HG03066 (cell line): ENCODE results near the gene ACOT12.

ENCODE experiments used
- ATAC-seq: cut with Tn5 transposase; IDR thresholded peaks from one replicate; pipeline ENCODE4 v1.9.1; 2021; ENCODE audit warnings: low read depth; ENCODE audit not compliant: unreplicated experiment

ACOT12 gene

DNA sequence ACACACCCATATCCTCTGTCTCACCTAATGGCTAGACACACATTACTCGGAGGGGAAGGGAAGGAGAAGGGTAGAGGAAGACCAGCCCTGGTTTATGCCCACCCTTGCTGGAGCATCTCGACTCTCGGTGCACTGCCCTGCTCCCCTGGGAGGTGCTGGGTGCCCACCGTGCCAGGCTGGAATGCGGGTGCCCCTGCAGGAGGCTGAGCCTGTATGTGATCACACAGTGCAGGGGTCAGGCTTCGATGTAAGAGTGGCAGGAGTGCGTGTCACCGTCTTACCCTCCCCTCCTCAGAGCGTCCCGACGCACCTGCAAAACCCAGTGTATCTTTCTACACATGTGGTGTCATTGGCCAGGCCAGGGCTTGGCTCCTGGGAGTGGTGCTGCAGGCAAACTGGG, 7.3 kb upstream of the ACOT12 start:
- ATAC-seq, result no peak

- no peak for ATAC-seq
Observed at GRCh38 chr5:81400375-81400774, 6.4 kb upstream of the ACOT12 start.

- ATAC-seq, result no peak
Observed at GRCh38 chr5:81398741-81399140, 4.8 kb upstream of the ACOT12 start.

DNA sequence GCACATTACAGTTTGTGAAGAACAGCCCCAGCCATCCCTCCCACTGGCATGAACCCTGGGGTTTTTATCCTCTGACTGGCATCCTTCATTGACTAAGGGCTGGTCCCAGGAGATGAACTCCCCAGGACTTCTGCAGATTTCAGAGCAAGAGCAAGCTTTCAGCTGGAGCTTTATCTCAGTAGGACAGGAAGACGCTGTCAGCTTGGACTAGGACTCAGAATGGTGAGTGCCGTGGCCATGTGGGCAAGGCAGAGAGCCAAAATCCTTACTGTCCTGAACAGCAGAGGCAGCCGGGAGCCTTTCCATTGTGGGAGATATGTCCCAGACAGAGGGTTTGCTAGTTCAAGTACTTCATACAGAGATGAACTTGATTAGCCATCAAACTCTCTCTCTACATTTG, 3.2 kb upstream of the ACOT12 start:
- ATAC-seq, result no peak

DNA sequence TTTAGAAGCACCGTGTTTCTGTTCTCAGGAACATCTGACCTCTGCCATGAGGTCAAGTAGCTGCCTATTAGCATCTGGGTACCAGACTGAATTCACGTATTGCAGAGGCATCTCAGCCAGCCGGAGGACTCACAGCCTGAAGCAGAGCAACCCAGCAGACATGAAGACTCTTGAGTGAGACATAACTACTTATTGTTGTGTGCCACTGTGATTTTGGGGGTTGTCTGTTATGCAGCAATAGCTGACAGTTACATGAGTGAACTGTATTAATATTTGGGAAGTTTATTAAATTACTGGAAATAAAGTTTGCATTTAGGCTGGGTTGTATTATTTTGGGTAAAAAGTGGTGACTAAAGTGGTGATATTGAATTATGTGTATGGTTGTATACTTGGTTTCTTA, 1.3 kb upstream of the ACOT12 start:
- no peak for ATAC-seq

DNA sequence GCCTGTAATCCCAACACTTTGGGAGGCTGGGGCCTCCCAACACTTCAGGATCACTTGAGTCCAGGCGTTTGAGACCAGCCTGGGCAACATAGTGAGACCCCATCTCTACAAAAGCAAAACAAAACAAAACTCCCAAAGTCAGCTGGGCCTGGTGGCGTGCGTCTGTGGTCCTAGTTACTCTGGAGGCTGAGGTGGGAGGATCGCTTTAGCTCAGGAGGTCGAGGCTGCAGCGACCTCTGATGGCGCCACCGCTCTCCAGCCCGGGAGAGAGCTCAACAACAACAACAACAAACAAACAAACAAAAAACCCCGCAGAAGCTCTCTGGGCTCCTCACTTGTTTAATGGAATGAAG, 528 bp downstream of the ACOT12 start:
- no peak for ATAC-seq

GRCh38 chr5:81389025-81389424, 4.9 kb downstream of the ACOT12 start:
- ATAC-seq, result no peak

DNA sequence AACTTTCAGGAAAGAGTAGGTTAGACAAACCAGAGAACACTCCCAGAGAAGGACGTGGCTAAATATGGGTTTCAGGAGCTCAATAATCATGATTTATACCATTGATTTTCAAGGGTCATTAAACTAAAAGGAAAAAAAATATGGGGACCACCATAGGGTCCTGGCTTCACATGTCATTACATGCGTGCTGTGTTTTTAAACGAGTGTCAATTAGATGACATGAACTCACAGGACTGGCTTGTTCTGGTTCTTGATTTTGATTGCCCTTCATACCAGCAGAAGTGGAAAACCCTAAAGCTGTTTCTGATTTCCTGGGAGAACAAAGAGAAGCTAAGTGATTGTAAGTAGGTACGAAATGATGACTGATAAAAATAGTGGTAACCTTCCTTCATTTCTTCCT, 5.8 kb downstream of the ACOT12 start:
- no peak for ATAC-seq

DNA sequence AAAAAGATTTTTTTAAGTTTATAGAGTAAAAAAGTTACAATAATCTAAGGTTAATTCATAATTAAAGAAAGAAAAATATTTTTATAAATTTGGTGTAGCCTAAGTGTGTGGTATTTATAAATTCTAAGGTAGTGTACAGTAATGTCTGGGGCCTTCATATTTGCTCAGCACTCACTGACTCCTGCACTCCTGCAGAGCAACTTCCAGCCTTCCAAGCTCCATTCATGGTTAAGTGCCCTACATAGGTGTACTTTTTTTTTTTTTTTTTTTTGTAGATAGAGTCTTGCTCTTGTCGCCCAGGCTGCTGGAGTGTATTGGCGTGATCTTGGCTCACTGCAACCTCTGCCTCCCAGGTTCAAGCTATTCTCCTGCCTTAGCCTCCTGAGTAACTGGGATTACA, 10.1 kb downstream of the ACOT12 start:
- ATAC-seq, result no peak

DNA sequence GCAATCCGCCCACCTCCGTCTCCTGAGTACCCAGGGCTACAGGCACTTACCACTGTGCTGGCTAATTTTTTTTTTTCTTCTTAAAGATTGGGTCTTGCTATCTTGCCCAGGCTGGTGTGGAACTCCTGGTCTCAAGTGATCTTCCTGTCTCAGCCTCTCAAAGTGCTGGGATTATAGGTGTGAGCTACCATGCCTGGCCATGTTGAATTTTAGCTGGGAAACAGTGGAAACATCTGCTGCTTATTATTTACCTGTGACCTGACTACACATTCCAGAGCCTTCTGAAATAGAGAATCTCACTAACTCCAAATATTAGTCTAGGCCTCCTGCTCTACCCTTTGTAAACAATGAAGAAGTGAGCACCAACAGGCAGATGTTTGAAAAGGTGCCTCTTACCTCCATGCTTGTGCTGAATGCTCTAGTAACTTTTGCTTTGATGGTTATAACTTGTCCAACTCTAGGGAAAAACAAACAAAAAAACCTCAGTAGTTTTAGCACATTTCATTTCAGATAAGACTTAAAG, 22.5 kb downstream of the ACOT12 start:
- no peak for ATAC-seq

DNA sequence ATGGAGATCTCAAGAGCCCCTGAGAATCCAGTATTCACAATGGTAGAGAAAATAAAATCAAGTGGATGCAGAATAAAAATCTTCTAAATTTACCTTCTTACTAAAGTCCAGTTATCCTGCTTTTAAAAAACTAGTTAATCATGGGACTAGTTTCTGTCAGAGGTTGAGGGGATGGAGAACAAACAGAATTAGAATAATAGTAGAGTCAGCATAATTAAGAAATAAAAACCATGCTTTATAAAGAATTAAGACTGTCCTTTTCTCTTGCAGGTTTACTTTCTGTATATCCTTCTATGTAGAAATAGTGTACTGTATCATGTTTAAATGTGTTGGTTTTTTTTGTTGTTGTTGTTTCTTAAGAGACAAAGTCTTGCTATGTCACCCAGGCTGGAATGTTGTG, 23.0 kb downstream of the ACOT12 start:
- ATAC-seq, result no peak

DNA sequence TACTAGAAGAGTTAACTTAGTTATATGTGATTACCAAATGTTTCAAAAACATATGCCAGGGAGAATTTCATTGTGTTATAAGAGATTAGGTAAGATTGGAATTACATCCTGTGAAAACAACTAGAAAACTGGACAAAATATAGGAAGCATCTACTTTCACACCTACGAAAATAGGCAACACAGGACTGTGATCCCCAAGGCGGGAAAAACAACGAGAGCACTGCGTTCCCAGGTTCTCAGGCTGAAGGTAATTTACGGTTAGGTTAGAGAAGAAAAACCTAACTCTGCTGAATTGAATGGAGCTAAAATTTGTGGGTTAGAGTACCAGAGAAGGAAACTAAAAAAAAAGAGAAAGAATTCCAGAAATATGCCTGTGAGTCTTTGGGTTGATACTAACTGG, 28.4 kb downstream of the ACOT12 start:
- ATAC-seq, result no peak

- no peak for ATAC-seq
Observed at GRCh38 chr5:81363093-81363871, 30.7 kb downstream of the ACOT12 start.

DNA sequence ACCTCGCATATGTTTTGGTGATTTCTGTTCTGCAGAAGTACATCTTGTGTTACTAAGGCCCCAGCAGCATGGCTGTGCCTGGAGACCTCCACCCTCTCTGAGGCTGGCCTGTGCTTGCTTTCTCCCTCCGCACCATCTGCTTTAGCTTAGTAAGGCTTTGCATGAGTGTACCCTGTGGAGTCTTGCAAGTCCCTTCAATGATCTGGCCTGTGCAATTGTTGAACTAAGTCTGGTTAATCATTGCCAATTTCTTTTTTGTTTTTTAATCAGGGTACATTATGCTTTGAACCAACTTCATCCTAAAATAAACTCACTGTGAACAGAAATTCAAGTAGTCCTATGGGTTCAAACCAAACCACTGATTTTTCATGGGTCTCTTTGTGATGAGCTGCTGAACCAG, 32.3 kb downstream of the ACOT12 start:
- no peak for ATAC-seq

DNA sequence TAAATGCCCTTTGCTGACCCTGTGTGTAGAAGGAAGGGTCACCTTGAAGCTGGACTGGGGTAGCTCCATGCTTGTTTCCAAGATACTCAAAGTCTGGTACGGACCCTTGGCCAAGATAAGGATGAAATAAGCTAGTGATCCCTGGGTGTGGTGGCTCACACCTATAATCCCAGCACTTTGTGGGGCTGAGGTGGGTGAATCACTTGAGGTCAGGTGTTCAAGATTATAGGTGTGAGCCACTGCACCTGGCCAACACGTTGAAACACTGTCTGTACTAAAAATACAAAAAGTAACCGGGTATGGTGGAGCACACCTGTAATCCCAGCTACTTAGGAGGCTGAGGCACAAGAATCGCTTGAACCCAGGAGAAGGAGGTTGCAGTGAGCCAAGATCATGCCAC, 33.3 kb downstream of the ACOT12 start:
- no peak for ATAC-seq

DNA sequence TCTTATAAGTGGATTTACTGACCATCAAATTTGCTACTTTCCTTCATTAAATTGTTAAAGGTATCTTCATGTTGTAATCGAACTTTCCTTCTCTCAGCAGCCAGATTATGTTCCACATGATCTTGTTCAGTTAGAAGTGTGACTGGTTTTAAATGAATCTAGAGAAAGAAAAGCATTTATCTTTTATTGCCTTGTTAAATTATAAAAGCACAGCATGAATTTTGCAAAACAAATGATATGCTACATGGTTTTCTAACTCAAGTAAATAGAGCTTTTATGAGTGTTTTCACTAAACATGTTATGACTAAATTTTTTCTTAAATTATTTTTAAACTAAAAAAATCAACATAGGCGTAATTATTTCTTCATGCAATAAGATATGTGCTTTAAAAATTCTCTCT, 34.1 kb downstream of the ACOT12 start:
- no peak for ATAC-seq

GRCh38 chr5:81359108-81359507, 34.8 kb downstream of the ACOT12 start:
- ATAC-seq, result no peak

DNA sequence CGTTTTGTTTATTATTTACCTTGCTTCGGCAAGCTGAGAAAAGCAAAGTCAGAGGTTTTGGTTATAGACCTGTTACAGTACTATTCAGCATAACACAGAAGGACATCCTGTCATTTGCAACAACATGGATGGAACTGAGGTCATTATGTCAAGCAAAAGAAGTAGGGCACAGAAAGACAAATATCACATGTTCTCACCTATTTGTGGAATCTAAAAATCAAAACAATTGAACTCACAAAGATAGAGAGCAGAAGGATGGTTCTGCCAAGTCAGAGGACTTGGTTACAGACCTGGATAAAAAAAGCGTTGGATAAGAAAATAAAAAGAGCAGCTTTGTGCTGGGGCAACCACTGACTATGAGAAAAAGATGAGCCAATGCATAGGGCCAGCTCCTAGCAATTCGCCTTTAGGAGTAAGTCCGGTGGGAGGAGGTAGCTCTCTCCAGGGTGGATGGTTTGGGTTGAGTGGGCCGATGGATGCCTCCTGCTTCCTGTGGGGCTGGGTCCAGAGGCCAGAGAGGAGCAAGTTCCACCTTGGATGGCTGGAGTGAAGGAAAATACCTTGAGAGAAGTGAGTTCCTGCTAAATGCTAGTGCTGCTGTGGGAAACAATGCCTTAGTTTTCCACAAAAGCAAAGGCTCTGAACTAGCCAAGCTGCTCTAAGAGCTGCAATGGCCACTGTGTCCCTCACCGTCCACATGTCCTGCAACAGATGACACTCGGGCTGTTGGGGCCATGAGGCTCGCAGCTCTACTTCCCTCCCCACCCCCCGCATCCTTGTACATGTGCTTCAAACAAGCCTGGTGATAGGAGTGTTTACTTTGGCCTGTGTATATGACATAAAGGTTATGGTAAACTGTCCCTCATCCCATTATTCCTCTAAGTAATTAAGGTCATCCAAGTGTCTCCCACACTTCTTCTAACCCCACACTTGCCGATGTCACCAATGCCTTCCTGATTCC, 38.4 kb downstream of the ACOT12 start:
- no peak for ATAC-seq

- ATAC-seq, result no peak
Observed at GRCh38 chr5:81354093-81354492, 39.8 kb downstream of the ACOT12 start.

- ATAC-seq, result no peak
Observed at GRCh38 chr5:81353189-81353588, 40.7 kb downstream of the ACOT12 start.

DNA sequence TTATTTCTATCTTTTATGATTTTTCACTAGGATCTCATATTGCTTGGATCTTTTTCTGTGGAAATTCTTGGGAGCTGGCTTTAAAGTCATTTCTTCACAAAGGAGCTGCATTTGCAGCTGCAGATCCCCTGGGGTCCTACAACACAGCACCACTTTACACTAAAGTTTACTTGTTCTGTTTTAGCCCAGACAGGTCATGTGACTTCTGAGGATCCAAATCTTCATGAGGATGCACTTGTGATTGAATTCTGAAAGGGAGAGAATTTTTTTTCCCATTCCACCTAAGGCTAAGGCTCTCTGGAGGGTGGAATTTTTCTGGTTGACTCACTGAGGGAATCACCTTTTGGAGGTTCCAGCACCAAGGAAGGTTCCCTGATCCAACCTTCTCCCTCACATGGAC, 43.4 kb downstream of the ACOT12 start:
- no peak for ATAC-seq

DNA sequence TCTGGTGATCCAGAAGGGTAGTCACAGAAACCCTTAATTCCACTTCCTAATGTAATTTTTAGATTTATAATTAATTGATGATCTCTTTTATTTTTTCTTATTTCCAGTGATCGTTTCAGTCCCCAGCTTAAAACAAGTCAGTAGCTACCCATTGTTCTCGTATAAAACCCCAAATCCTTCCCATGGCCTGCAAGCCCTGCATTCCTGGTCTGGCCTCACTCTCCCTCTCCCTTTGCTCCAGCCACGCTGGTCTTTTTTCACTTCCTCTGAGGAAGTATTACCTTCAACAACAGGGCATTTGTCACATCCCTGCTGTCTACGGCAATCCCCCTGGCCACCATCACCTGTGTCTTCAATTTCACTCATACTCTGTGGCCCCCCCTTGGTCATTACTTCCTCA, 44.8 kb downstream of the ACOT12 start:
- ATAC-seq, result no peak
